ENCODE results near the gene GULP1. TPM values are rescaled to one million over a fixed set of nuclear protein-coding genes. Genes with fewer than 3 reads are reported as not detected.

GULP1 gene
- total and polyA plus RNA-seq, 2 of the 13 experiments (the other 11 are each of a cell fraction or from before 2014, with no cell fraction given): 0.15 TPM; not detected in 1

DNA sequence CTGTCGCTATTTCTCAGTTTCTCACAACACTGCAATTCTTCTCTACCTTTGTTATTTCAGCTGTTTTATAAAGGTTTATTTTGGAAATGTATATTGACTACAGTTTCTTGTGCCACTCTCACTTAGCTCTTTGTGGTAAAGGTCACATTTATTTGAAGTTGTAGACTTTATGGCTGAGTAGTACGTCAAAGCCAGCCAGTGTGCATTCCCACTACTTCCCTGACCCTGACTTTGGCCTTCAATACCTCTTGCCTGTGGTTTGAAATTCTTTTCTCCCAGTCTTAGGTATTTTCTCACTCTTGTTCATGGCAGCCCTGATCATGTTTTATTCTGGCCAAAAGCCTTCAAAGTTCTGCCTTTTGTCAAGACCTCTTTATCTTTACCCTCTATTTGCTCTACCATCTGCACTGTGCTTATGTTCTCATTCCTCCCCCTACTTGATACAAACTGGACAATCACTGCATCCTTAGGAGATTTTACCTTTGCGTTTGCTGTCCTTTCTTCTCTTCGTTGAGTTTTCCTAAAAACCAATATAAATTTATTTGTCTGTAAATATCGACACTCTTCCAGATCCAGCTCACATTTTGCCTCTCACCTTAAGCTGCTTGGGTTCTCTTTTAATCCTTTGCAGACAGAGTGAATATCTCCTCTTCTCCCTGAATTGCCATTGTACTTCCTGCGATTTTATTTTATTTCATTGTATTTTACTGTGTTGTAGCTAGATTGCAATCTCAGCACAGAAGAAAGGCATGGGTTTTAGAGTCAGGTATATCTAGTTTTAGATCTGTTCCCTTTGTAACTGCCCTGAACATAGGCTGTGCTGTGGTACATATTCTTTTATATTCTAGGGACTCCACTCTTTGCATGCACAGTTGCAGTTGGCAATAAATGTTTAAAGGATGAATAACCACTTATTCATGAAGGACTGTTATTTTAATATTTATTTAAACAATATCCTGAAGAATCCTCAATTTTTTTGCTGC, 31.2 kb downstream of the GULP1 start:
- H3K36me3 ChIP-seq (replicated peaks in 1 of 2; ENCODE audit: control insufficient read depth in 1 of 2, insufficient read depth in 2 of 2, low read length in 2 of 2): no peaks in the 10 kb centered on the region
- H3K4me3 ChIP-seq (replicated peaks in 1 of 3; ENCODE audit: insufficient read depth in 1 of 3, low read depth in 2 of 3, low read length in 3 of 3): no peak overlapping the region
- intact Hi-C loops (cut with micrococcal nuclease; ENCODE audit: unreplicated experiment) (no loop called here), in situ Hi-C loops (cut with HindIII; ENCODE audit: extremely low pct_ligation_motif_present, low pct_unique_long_range_greater_than_20kb) (no loop called here)
- ChIA-PET CTCF (ENCODE audit: low intra/inter-chr PET ratio, low total read pairs) (no interaction called here), POLR2A (no interaction called here)
- H3K79me2 ChIP-seq (ENCODE audit: insufficient read depth, low read length): no peaks in the 10 kb centered on the region
- H3K27ac ChIP-seq (ENCODE audit: extremely low read length, insufficient read depth, low read length): no peak overlapping the region
- DNase-seq (ENCODE audit: low spot score): no peak
- H2AFZ ChIP-seq (ENCODE audit: low read length): no peak overlapping the region
- no peak for FAIRE-seq
- no peaks in the 10 kb centered on the region for H4K20me1 ChIP-seq (ENCODE audit: insufficient read depth, low read length)
- H3K9ac ChIP-seq (ENCODE audit: insufficient read depth, low read depth, low read length): no peak overlapping the region
- H3K9me3 ChIP-seq (ENCODE audit: low read length): no peaks in the 10 kb centered on the region
- H3K27me3 ChIP-seq (ENCODE audit: control insufficient read depth in 1 of 2, insufficient read depth in 2 of 2, low read length in 2 of 2): no peaks in the 10 kb centered on the region
- H3K4me1 ChIP-seq (ENCODE audit: insufficient read depth, low read length): no peaks in the 10 kb centered on the region
- no peak overlapping the region for H3K4me2 ChIP-seq (ENCODE audit: low read depth, low read length)
- WGBS (ENCODE audit: low lambda C conversion rate): 9% methylated on average over 6 of the region's 6 CpGs
- no peak for ATAC-seq
- BruUV-seq (replicated peaks): no TSS peak
- TF ChIP-seq KAT2B (IDR thresholded peaks at IDR 0.05; ENCODE audit: borderline replicate concordance, low read depth, low read length): no peak
- TF ChIP-seq, protein P1, sequence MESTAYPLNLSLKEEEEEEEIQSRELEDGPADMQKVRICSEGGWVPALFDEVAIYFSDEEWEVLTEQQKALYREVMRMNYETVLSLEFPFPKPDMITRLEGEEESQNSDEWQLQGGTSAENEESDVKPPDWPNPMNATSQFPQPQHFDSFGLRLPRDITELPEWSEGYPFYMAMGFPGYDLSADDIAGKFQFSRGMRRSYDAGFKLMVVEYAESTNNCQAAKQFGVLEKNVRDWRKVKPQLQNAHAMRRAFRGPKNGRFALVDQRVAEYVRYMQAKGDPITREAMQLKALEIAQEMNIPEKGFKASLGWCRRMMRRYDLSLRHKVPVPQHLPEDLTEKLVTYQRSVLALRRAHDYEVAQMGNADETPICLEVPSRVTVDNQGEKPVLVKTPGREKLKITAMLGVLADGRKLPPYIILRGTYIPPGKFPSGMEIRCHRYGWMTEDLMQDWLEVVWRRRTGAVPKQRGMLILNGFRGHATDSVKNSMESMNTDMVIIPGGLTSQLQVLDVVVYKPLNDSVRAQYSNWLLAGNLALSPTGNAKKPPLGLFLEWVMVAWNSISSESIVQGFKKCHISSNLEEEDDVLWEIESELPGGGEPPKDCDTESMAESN (CRISPR knock-in tag; conservative IDR thresholded peaks at IDR 0.05): no peak

GRCh38 chr2:188324067-188324466, 32.4 kb downstream of the GULP1 start:
- Histone ChIP-seq H3K4me3 (replicated peaks in 1 of 3; ENCODE audit: insufficient read depth in 1 of 3, low read depth in 2 of 3, low read length in 3 of 3) (no peak overlapping the region), H3K79me2 (ENCODE audit: insufficient read depth, low read length) (no peaks in the 10 kb centered on the region), H3K36me3 (replicated peaks in 1 of 2; ENCODE audit: control insufficient read depth in 1 of 2, insufficient read depth in 2 of 2, low read length in 2 of 2) (no peaks in the 10 kb centered on the region), H3K4me1 (ENCODE audit: insufficient read depth, low read length) (no peaks in the 10 kb centered on the region), H3K4me2 (ENCODE audit: low read depth, low read length) (no peak overlapping the region), H2AFZ (ENCODE audit: low read length) (no peak overlapping the region), H3K27me3 (ENCODE audit: control insufficient read depth in 1 of 2, insufficient read depth in 2 of 2, low read length in 2 of 2) (no peaks in the 10 kb centered on the region), H3K27ac (ENCODE audit: extremely low read length, insufficient read depth, low read length) (no peak overlapping the region), H4K20me1 (ENCODE audit: insufficient read depth, low read length) (no peaks in the 10 kb centered on the region), H3K9ac (ENCODE audit: insufficient read depth, low read depth, low read length) (no peak overlapping the region), H3K9me3 (ENCODE audit: low read length) (no peaks in the 10 kb centered on the region)
- ATAC-seq (no peak), FAIRE-seq (no peak), DNase-seq (ENCODE audit: low spot score) (no peak)
- in situ Hi-C loops (cut with HindIII; ENCODE audit: extremely low pct_ligation_motif_present, low pct_unique_long_range_greater_than_20kb): no loop called here
- ChIA-PET POLR2A (no interaction called here), CTCF (ENCODE audit: low intra/inter-chr PET ratio, low total read pairs) (no interaction called here)
- no TSS peak for BruUV-seq (replicated peaks)
- intact Hi-C loops (cut with micrococcal nuclease; ENCODE audit: unreplicated experiment): no loop called here
- TF ChIP-seq NPAS2 (CRISPR knock-in tag; IDR thresholded peaks at IDR 0.05; ENCODE audit: borderline replicate concordance): no peak
- no peak for TF ChIP-seq RCOR2 (CRISPR knock-in tag; IDR thresholded peaks at IDR 0.05)
- no peak for TF ChIP-seq BATF2 (CRISPR knock-in tag; IDR thresholded peaks at IDR 0.05)
- TF ChIP-seq ZNF101 (CRISPR knock-in tag; IDR thresholded peaks at IDR 0.05; ENCODE audit: borderline replicate concordance, low read depth): no peak
- no peak for TF ChIP-seq MAZ (IDR thresholded peaks at IDR 0.05; ENCODE audit: borderline replicate concordance, low read depth, low read length)
- TF ChIP-seq MAZ (CRISPR knock-in tag; IDR thresholded peaks at IDR 0.05; ENCODE audit: low read depth): no peak
- no peak for TF ChIP-seq MZF1 (CRISPR knock-in tag; IDR thresholded peaks at IDR 0.05; ENCODE audit: borderline replicate concordance)
- no peak for TF ChIP-seq U2AF2 (IDR thresholded peaks at IDR 0.05; ENCODE audit: low read depth, low read length)

All from HepG2 (cell line).